ENCODE data around the gene XPA. TPM values are rescaled to one million over a fixed set of nuclear protein-coding genes. Genes with fewer than 3 reads are reported as not detected.

The XPA gene
- total and polyA plus RNA-seq, 4 donors: 6.6 to 19.6 (median 6.8) TPM

DNA sequence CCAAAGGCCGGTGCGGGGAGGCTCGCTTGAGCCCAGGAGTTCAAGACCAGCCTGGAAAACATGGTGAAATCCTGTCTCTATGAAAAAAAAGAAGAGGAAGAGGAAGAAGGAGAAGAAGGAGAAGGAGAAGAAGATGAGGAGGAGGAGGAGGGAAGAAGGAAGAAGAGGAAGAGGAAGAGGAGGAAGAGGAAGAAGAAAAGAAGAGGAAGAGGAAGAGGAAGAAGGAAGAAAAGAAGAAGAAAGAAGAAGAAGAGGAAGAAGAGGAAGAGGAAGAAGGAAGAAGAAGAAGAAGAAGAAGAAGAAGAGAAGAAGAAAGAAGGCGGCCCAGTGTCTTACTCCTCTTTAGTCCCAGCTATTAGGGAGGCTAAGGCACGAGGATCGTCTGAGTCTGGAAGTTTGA lies 44.8 kb upstream of the XPA start:
- Histone ChIP-seq H3K27me3 (ENCODE audit: control insufficient read depth in 4 of 4, insufficient read depth in 4 of 4, low read length in 3 of 4) (no peaks in the 10 kb centered on the region), H3K4me1 (ENCODE audit: control insufficient read depth in 4 of 4, insufficient read depth in 4 of 4, low read length in 3 of 4) (peaks cover 0 to 10% (median 6%) of the 10 kb centered on the region in 4 donors), H3K4me3 (ENCODE audit: low read depth in 1 of 3, low read length in 3 of 3) (no peak overlapping the region), H3K9me3 (ENCODE audit: control insufficient read depth in 4 of 4, low read length in 3 of 4) (peaks cover 0 to 6% (median 5%) of the 10 kb centered on the region in 4 donors), H3K9ac (ENCODE audit: low read depth in 1 of 2, low read length in 2 of 2) (no peak overlapping the region), H3K36me3 (ENCODE audit: control insufficient read depth in 4 of 4, insufficient read depth in 3 of 4, low read depth in 1 of 4, low read length in 3 of 4) (no peaks in the 10 kb centered on the region), H3K27ac (ENCODE audit: low read depth in 1 of 2, low read length in 2 of 2) (no peak overlapping the region)
- TF ChIP-seq HNF4A (conservative IDR thresholded peaks at IDR 0.05): no peak
- no peak for TF ChIP-seq EGR1 (IDR thresholded peaks at IDR 0.05; ENCODE audit: low read depth in 2 of 2)
- TF ChIP-seq, protein P1, sequence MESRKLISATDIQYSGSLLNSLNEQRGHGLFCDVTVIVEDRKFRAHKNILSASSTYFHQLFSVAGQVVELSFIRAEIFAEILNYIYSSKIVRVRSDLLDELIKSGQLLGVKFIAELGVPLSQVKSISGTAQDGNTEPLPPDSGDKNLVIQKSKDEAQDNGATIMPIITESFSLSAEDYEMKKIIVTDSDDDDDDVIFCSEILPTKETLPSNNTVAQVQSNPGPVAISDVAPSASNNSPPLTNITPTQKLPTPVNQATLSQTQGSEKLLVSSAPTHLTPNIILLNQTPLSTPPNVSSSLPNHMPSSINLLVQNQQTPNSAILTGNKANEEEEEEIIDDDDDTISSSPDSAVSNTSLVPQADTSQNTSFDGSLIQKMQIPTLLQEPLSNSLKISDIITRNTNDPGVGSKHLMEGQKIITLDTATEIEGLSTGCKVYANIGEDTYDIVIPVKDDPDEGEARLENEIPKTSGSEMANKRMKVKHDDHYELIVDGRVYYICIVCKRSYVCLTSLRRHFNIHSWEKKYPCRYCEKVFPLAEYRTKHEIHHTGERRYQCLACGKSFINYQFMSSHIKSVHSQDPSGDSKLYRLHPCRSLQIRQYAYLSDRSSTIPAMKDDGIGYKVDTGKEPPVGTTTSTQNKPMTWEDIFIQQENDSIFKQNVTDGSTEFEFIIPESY (IDR thresholded peaks at IDR 0.05): no peak
- TF ChIP-seq RXRA (IDR thresholded peaks at IDR 0.05): no peak
- TF ChIP-seq FOXA2 (IDR thresholded peaks at IDR 0.05): no peak
- TF ChIP-seq, protein P2, sequence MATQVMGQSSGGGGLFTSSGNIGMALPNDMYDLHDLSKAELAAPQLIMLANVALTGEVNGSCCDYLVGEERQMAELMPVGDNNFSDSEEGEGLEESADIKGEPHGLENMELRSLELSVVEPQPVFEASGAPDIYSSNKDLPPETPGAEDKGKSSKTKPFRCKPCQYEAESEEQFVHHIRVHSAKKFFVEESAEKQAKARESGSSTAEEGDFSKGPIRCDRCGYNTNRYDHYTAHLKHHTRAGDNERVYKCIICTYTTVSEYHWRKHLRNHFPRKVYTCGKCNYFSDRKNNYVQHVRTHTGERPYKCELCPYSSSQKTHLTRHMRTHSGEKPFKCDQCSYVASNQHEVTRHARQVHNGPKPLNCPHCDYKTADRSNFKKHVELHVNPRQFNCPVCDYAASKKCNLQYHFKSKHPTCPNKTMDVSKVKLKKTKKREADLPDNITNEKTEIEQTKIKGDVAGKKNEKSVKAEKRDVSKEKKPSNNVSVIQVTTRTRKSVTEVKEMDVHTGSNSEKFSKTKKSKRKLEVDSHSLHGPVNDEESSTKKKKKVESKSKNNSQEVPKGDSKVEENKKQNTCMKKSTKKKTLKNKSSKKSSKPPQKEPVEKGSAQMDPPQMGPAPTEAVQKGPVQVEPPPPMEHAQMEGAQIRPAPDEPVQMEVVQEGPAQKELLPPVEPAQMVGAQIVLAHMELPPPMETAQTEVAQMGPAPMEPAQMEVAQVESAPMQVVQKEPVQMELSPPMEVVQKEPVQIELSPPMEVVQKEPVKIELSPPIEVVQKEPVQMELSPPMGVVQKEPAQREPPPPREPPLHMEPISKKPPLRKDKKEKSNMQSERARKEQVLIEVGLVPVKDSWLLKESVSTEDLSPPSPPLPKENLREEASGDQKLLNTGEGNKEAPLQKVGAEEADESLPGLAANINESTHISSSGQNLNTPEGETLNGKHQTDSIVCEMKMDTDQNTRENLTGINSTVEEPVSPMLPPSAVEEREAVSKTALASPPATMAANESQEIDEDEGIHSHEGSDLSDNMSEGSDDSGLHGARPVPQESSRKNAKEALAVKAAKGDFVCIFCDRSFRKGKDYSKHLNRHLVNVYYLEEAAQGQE (IDR thresholded peaks at IDR 0.05): no peak
- no peak for TF ChIP-seq GABPA (IDR thresholded peaks at IDR 0.05 in 1 of 2, conservative IDR thresholded peaks at IDR 0.05 in 1 of 2)
- no peak for TF ChIP-seq YY1 (IDR thresholded peaks at IDR 0.05)
- TF ChIP-seq FOXA1 (IDR thresholded peaks at IDR 0.05): no peak
- TF ChIP-seq NR2F2 (IDR thresholded peaks at IDR 0.05): no peak
- no peak for TF ChIP-seq RAD21 (IDR thresholded peaks at IDR 0.05)
- no peak for TF ChIP-seq TAF1 (conservative IDR thresholded peaks at IDR 0.05)
- TF ChIP-seq, protein P3, sequence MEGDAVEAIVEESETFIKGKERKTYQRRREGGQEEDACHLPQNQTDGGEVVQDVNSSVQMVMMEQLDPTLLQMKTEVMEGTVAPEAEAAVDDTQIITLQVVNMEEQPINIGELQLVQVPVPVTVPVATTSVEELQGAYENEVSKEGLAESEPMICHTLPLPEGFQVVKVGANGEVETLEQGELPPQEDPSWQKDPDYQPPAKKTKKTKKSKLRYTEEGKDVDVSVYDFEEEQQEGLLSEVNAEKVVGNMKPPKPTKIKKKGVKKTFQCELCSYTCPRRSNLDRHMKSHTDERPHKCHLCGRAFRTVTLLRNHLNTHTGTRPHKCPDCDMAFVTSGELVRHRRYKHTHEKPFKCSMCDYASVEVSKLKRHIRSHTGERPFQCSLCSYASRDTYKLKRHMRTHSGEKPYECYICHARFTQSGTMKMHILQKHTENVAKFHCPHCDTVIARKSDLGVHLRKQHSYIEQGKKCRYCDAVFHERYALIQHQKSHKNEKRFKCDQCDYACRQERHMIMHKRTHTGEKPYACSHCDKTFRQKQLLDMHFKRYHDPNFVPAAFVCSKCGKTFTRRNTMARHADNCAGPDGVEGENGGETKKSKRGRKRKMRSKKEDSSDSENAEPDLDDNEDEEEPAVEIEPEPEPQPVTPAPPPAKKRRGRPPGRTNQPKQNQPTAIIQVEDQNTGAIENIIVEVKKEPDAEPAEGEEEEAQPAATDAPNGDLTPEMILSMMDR (IDR thresholded peaks at IDR 0.05; ENCODE audit: low read depth, low read length, missing input control): no peak
- no peak for TF ChIP-seq JUND (IDR thresholded peaks at IDR 0.05)
- TF ChIP-seq SP1 (IDR thresholded peaks at IDR 0.05): no peak
- TF ChIP-seq HNF4G (IDR thresholded peaks at IDR 0.05): no peak
- TF ChIP-seq, protein P4, sequence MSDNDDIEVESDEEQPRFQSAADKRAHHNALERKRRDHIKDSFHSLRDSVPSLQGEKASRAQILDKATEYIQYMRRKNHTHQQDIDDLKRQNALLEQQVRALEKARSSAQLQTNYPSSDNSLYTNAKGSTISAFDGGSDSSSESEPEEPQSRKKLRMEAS (IDR thresholded peaks at IDR 0.05): no peak
- TF ChIP-seq, protein P5, sequence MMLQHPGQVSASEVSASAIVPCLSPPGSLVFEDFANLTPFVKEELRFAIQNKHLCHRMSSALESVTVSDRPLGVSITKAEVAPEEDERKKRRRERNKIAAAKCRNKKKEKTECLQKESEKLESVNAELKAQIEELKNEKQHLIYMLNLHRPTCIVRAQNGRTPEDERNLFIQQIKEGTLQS (IDR thresholded peaks at IDR 0.05): no peak
- no peak for DNase-seq (ENCODE audit: low spot score)
- WGBS: 96% methylated on average over 6 of the region's 6 CpGs
